Effector memory CD4-positive, alpha-beta T cell (primary cell): ENCODE results near the gene HRH4.

ENCODE experiments used
- DNase-seq, 3 donors: peaks; one replicate each; pipeline ENCODE4 v3.0.0-alpha.2; 2020
- H3K27ac ChIP-seq: 2 replicates; pipeline ENCODE4 v1.7.0; 2013; ENCODE audit warnings: mild to moderate bottlenecking, low read length, moderate library complexity; ENCODE audit not compliant: insufficient read depth, poor library complexity, severe bottlenecking
- H3K27me3 ChIP-seq: replicated peaks from 2 replicates; pipeline ENCODE4 v1.7.0; 2013; ENCODE audit warnings: mild to moderate bottlenecking, low read length; ENCODE audit not compliant: insufficient read depth, control insufficient read depth, poor library complexity, severe bottlenecking
- H3K36me3 ChIP-seq: 2 replicates; pipeline ENCODE4 v1.7.0; 2013; ENCODE audit warnings: mild to moderate bottlenecking, low read length, moderate library complexity; ENCODE audit not compliant: control insufficient read depth, insufficient read depth
- H3K4me1 ChIP-seq: 2 replicates; pipeline ENCODE4 v1.7.0; 2013; ENCODE audit warnings: low read length, mild to moderate bottlenecking; ENCODE audit not compliant: control insufficient read depth, insufficient read depth, poor library complexity, severe bottlenecking
- H3K4me3 ChIP-seq: 2 replicates; pipeline ENCODE4 v1.7.0; 2013; ENCODE audit warnings: low read length, low read depth, mild to moderate bottlenecking; ENCODE audit not compliant: insufficient read depth, poor library complexity, severe bottlenecking
- H3K9me3 ChIP-seq: 2 replicates; pipeline ENCODE4 v1.7.0; 2013; ENCODE audit warnings: mild to moderate bottlenecking, low read length, moderate library complexity; ENCODE audit not compliant: control insufficient read depth

The HRH4 gene

GRCh38 chr18:24485681-24486080, 25.2 kb downstream of the HRH4 start:
- no peak for DNase-seq
- no peaks in the 10 kb centered on the region for H3K4me1 ChIP-seq
- H3K4me3 ChIP-seq: no peak overlapping the region
- no peaks in the 10 kb centered on the region for H3K27me3 ChIP-seq
- no peak overlapping the region for H3K27ac ChIP-seq
- H3K36me3 ChIP-seq: no peaks in the 10 kb centered on the region
- no peaks in the 10 kb centered on the region for H3K9me3 ChIP-seq

DNA sequence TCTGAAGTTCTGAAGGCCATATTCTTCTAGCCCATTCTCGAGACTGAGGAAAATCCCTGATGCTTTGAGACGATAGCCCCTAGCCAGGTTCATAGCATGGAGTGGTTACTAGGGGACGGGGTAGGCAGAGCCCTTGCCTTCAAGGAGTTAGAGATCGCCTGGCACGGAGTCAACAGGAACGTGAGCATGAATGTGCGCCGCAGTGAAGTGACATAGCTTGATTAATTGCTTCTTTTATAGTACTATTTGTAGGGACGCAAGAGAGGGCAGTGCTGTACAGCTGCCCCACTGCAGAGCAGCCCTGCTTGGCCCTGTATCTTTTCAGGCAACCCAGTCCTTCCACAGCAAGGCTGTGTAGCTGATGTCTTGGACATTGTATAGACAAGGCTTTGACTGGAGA, 26.2 kb downstream of the HRH4 start:
- Histone ChIP-seq H3K4me3 (no peak overlapping the region), H3K27ac (no peak overlapping the region)
- DNase-seq: no peak

DNA sequence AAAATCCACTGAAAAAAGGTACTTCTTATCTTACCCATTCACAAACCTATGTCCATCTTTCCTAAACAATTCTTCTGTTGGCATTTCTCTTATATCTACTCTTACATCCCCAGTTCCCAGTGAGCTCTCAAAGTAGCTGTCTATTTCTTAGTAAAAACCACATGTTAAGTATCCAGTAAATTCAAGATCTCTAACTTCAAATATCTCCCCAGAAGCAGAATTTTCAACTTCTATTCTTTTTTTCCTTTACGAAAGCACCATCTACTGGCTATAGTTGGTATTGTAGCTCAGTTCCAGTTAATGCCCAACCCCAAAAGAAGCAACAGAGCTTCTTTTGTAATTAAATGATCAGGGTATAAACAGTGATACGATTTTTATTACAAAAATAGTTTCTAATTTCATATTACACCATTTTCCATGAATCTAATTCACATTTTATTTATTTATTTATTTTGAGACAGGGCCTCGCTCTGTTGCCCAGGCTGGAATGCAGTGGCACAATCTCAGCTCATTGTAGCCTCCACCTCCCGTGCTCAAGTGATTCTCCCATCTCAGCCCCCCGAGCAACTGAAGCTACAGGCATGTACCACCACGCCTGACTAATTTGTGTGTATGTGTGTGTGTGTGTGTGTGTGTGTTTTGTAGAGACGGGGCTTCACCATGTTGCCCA, 28.5 kb downstream of the HRH4 start:
- DNase-seq: no peak
- no peaks in the 10 kb centered on the region for H3K9me3 ChIP-seq
- no peak overlapping the region for H3K4me3 ChIP-seq
- H3K27me3 ChIP-seq: no peaks in the 10 kb centered on the region
- H3K4me1 ChIP-seq: no peaks in the 10 kb centered on the region
- no peaks in the 10 kb centered on the region for H3K36me3 ChIP-seq
- H3K27ac ChIP-seq: no peak overlapping the region

More for the DNA sequence above, 26.2 kb downstream of the HRH4 start:
- no peaks in the 10 kb centered on the region for H3K27me3 ChIP-seq
- H3K36me3 ChIP-seq: no peaks in the 10 kb centered on the region
- H3K4me1 ChIP-seq: no peaks in the 10 kb centered on the region
- H3K9me3 ChIP-seq: no peaks in the 10 kb centered on the region

DNA sequence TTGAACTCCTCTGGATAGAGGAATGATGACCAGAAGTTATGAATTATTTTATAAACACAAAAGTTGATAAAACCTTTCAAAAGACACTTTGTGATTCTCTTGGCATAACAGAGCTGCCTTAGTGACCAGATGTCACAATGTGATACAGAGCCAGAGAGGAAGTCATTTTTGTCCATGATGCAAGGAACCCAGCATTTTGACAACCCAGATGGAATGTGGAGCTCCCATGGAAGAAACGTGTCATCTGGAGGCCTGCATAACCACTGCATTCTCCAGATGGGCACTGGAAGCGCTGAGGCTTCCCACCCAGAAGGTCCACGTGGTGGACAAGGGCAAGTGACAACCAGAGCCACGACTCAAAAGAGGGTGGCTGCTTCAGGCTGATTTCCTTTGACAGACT, 30.1 kb downstream of the HRH4 start:
- H3K36me3 ChIP-seq: no peaks in the 10 kb centered on the region
- no peaks in the 10 kb centered on the region for H3K27me3 ChIP-seq
- H3K27ac ChIP-seq: no peak overlapping the region
- no peak overlapping the region for H3K4me3 ChIP-seq
- H3K9me3 ChIP-seq: no peaks in the 10 kb centered on the region
- DNase-seq: no peak
- no peaks in the 10 kb centered on the region for H3K4me1 ChIP-seq

DNA sequence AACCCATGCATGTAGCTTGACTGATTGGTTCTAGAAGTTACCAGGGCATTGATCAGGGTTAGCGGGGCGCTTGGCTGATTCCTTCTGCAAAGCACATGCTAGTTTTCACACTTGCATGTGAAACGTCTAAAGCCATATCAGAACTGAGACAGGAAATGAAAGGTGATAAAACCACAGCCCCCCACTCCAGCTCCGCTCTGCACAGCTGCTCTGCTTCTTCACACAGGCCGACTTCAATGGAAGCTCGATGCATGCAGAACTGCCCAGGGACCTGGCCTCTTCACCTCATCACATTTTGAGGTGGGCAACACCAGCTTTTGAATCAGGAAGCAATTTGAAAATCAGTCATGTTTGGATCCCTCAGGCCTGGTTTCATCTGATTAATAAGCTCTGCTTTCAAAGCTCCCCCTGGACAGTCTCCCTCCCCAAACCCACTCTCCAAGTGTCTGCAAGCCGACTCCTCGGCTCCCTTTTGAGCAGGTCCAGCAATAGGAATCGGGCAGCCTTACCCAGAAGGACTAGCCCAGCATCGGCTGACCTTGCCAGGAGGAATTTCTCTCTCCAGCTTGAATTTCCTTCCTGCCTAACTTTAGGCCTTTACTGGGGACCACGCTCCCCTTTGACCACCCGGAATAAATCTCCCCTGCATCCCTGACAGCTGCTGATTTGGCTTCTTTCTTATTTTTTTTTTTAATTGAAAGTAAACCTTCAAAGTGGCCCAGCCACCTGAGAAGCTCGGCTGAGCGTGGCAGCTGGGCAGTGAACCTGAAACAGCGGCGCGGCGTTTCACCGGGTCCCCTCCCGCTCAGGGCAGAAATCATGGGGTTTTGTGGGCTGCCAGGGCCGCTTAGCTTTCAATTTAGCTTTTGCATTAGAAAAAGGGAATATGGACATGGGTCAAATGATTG, 31.7 kb downstream of the HRH4 start:
- no peak overlapping the region for H3K4me3 ChIP-seq
- H3K4me1 ChIP-seq: no peaks in the 10 kb centered on the region
- no peak for DNase-seq
- H3K27ac ChIP-seq: no peak overlapping the region
- no peaks in the 10 kb centered on the region for H3K36me3 ChIP-seq
- H3K27me3 ChIP-seq: no peaks in the 10 kb centered on the region
- no peaks in the 10 kb centered on the region for H3K9me3 ChIP-seq

- Histone ChIP-seq H3K27ac (no peak overlapping the region), H3K27me3 (no peaks in the 10 kb centered on the region), H3K36me3 (no peaks in the 10 kb centered on the region), H3K9me3 (no peaks in the 10 kb centered on the region), H3K4me1 (no peaks in the 10 kb centered on the region), H3K4me3 (no peak overlapping the region)
- no peak for DNase-seq
Observed at GRCh38 chr18:24494586-24494985, 34.1 kb downstream of the HRH4 start.

DNA sequence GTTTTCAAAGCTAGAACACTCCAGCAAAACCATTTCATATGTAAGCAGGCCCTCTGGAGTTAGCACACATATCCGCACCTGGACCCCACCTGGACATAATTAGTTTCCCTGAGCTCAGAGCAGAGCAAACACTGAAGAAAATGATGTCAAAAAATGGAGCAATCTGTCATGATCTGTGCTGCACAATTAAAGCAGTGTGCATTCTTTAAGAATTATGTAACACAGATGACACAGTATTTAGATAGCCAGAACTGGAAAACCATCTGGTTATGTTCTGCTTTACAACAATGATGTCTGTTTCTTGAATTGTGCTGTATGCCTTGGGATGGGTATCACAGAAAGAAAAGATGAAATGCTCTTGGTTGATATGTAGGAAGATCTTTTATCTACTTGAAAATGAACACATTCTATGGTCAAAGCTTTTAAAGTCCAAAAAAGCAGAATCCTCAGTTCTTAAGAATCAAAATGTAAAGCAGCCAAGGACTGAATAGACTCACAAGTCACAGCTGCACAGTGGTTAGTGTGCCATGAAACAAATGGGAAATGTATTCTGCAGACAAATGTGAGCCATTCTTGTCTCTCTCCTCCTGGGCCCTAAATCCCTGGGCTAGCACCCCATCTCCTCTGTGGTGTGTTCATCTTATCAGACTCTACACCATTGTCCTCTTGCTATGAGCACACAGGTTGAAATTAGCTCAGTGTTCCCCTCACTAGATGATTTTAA, 36.8 kb downstream of the HRH4 start:
- no peak for DNase-seq
- no peak overlapping the region for H3K27ac ChIP-seq

GRCh38 chr18:24499814-24500213, 39.4 kb downstream of the HRH4 start:
- Histone ChIP-seq H3K4me1 (no peaks in the 10 kb centered on the region), H3K27ac (no peak overlapping the region), H3K36me3 (no peaks in the 10 kb centered on the region), H3K27me3 (no peaks in the 10 kb centered on the region), H3K9me3 (no peaks in the 10 kb centered on the region), H3K4me3 (no peak overlapping the region)
- DNase-seq: no peak

More for the DNA sequence above, 36.8 kb downstream of the HRH4 start:
- H3K27me3 ChIP-seq: no peaks in the 10 kb centered on the region
- H3K4me1 ChIP-seq: no peaks in the 10 kb centered on the region
- H3K4me3 ChIP-seq: no peak overlapping the region
- H3K9me3 ChIP-seq: no peaks in the 10 kb centered on the region
- H3K36me3 ChIP-seq: no peaks in the 10 kb centered on the region

GRCh38 chr18:24500217-24500616, 39.8 kb downstream of the HRH4 start:
- no peaks in the 10 kb centered on the region for H3K27me3 ChIP-seq
- H3K27ac ChIP-seq: no peak overlapping the region

GRCh38 chr18:24500766-24501165, 40.3 kb downstream of the HRH4 start:
- no peak overlapping the region for H3K4me3 ChIP-seq
- H3K36me3 ChIP-seq: no peaks in the 10 kb centered on the region
- H3K4me1 ChIP-seq: no peaks in the 10 kb centered on the region
- no peaks in the 10 kb centered on the region for H3K27me3 ChIP-seq
- H3K9me3 ChIP-seq: no peaks in the 10 kb centered on the region
- DNase-seq: no peak
- H3K27ac ChIP-seq: no peak overlapping the region

More at GRCh38 chr18:24500217-24500616, 39.8 kb downstream of the HRH4 start:
- H3K36me3 ChIP-seq: no peaks in the 10 kb centered on the region
- no peak for DNase-seq
- no peaks in the 10 kb centered on the region for H3K4me1 ChIP-seq
- H3K4me3 ChIP-seq: no peak overlapping the region
- H3K9me3 ChIP-seq: no peaks in the 10 kb centered on the region
